HG02610 (cell line): Measurements from ENCODE around the gene GPR34.
"Not testable (repeated sequence)": the region's sequence is repeated elsewhere in the genome, so short reads cannot be mapped to it uniquely, and the experiment has no call there.

Experiments
- ATAC-seq: cut with Tn5 transposase; IDR thresholded peaks from one replicate; pipeline ENCODE4 v1.9.1; 2021; ENCODE audit warnings: mild to moderate bottlenecking, moderate library complexity; ENCODE audit not compliant: unreplicated experiment

Gene GPR34

DNA sequence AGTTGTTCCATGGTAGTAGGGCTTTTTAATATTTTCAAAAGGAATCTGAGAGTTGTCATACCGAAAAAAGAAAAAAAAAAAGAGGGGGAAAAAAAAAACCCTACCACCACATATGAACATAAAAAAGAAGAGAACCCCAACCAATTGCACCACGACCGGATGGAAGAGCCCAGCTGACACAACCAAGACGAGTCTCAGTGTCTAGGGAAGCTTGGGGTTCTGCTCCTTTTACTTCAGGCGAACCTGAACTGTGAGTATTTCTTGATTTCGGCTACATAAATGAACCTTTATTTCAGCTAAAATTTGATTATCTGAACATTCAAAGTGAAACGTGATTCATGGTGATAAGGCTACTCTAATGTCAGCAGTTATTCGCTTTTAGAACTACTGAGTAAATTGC, at the start of gene GPR34:
TSS of gene GPR34 (plus strand) at position 139 of the 400 bp plus-strand sequence. CDS start 6,661 bp downstream, outside the sequence.
- ATAC-seq, result no peak

DNA sequence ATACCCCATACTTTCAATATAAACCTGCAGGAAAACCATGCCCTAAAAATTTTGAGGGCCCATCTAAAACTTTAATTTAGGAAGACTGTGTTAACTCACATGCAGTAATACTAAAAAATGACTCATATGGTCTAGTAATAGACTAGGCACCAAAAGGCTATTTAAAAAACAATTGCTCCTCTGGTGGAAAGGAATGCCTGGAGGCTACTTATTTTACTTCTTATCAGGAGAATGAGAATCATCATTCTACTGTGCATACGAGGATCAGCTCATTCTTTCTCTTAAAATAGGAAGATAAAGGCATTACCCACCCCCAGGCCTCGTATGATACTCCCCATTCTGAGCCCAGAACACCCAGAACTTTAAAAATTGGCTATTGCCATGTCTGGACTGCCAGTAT, 42.6 kb upstream of the GPR34 start:
- ATAC-seq, result not testable (repeated sequence)

DNA sequence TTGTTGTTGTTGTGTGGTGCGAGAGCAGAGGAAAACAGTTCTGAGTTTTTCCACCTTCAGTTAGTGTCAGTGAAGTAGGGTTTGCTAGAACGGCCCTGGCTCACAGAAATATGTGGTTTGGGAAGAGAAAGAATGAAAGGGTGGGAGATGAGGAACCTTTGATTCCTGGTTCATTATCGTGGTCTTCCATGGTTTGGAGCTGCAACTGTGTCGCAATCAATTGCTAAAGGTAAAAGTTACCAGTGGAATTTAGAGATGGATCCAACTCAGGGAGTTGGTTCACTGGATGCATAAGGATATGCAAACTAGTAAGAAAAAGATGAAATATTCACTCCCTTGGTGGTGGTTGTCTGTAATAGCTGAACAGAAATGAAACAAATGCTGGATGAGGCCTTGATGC, 35.6 kb upstream of the GPR34 start:
- ATAC-seq, result no peak

GRCh38 chrX:41655101-41655500, 33.7 kb upstream of the GPR34 start:
- no peak for ATAC-seq

GRCh38 chrX:41655631-41656030, 33.1 kb upstream of the GPR34 start:
- ATAC-seq, result no peak

GRCh38 chrX:41661366-41662095, 27.2 kb upstream of the GPR34 start:
- no peak for ATAC-seq

DNA sequence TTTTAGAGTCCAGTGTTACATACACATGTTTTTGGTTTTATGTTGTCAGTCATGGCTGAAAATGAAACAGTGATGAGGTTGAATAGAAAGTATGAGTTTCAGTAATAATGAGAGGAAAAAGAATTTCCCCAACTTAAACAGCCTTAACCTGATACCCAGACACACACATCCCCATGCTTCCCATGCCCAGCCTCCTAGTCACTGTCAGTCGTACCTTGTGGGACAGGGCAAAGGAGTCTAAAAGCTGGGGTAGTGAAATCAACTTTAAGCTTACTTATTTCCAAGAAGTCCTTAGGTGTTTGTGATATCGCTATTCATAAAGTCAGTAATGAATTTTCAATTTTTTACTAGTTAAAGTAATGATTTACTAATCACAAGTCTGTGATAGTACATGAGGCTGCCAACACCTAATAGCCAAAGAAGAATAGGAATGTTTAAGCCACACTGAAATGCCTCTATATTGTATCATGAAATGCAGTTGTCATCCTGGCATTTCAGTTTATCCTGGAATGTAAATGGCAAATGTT, 24.3 kb upstream of the GPR34 start:
- ATAC-seq, result peak; percentile 89

- ATAC-seq, result no peak
Observed at GRCh38 chrX:41664908-41665307, 23.9 kb upstream of the GPR34 start.

GRCh38 chrX:41665686-41666085, 23.1 kb upstream of the GPR34 start:
- ATAC-seq, result no peak

GRCh38 chrX:41666251-41666650, 22.5 kb upstream of the GPR34 start:
- ATAC-seq, result no peak

GRCh38 chrX:41667631-41668030, 21.1 kb upstream of the GPR34 start:
- ATAC-seq, result no peak

DNA sequence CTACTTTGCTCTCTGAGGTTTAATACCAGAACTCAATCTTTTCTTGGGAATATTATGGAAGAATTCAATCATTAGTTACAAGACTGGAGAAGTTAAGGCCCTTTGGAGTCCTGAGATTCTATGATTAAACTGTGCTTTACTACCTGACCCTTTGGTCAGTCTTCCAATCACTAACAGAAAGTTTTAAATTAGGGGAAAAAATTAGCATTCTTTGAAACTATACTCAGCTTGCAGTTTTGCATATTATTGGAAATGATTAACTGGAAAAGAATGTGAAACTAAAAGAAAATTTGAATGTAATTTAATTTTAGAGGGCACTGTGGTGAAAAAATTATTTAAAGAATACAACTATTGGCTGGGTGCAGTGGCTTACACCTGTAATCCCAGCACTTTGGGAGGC, 18.7 kb upstream of the GPR34 start:
- ATAC-seq, result no peak

DNA sequence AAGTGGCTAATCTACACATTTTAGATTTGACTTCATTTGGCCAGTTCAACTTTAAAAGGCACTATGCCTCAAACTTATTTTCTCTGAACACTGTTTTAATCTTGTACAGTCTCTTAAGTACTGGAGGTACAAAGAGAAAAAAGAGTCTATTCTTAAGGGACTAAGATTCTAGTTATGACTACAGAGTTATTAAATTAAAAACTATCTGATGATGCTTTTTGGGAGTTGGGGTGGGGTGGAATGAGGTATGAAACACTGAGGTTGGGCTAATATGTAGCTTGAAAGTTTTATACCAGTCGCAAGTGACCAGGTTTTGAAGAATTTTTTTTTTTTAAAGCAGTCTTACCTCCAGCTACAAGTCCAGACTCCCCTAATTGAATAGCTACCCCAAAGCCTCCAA, 17.7 kb upstream of the GPR34 start:
- no peak for ATAC-seq

GRCh38 chrX:41672643-41673042, 16.1 kb upstream of the GPR34 start:
- no peak for ATAC-seq

DNA sequence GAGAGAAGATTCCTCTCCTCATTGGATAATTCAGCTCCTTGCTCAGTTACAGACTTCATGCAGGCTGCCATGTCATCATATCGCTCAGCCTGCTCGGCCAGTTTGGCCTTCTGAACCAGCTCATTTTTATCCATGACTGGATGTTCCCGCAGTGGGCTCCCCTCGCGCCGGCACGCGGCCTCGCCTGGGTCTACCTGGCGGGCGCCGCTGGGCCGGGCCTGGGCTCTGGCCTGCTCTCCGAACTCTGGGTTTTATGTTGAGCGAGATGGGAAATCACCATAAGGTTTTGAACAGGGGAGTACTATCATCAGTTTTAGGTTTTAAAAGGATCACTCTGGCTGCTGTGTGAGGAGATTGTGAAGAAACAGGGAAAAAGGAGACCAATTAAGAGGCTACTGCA, 12.4 kb upstream of the GPR34 start:
- ATAC-seq, result not testable (repeated sequence)

DNA sequence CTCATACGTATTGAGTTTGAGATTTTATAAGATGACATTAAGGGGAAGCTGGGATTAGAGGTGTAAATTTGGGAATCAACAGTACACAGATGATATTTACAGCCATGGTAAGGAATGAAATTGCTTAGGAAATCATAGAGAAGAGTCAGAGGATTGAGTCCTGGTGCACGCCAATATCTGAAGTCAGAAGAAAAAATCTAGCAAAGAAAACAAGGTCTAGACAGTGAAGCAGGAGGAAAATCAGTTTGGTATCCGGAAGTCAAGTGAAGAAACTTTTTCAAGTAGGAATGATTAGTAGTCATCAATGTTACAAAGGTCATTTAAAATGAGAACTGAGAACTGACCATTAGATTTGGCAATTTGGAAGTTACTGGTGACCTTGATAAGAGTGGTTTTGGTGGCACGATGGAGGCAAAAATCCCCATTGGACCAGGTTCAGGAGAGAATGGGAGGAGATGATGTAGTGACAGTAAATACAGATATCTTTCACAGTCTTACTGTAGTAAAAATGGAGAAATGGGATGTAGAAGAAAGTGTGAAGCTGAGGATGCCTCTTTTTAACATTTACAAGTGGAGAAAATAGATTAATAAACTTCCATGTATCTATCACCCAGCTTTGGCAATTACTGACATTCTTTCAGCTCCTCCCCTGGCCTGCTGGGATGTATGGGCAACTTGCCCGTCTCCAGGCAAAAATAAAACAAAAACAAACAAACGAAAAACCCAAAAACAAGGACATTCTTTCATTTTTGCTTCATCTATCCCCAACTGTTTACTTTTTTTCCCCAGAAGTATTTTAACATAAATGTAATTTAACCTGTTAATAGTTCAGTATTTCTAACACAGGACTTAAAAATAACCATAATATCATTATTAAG, 11.4 kb upstream of the GPR34 start:
- ATAC-seq, result no peak

DNA sequence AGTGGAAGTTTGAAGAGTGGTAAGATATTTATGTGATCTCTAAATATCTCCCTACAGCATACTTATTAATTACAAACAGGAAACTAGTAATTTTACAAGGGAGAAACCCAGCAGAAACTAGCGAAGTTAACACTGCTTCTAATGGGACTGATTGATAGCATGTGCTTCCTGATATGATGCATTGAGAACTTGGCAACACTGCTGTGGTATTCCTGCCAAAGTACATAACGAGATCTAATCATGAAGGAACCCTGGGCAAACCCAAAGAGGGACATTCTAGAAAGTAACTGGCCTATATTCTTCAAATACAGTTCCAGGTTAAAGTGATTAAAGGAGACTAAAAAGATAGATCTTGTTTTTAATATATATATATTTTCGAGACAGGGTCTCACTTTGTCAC, 4.6 kb upstream of the GPR34 start:
- no peak for ATAC-seq

GRCh38 chrX:41684940-41685339, 3.8 kb upstream of the GPR34 start:
- ATAC-seq, result no peak

DNA sequence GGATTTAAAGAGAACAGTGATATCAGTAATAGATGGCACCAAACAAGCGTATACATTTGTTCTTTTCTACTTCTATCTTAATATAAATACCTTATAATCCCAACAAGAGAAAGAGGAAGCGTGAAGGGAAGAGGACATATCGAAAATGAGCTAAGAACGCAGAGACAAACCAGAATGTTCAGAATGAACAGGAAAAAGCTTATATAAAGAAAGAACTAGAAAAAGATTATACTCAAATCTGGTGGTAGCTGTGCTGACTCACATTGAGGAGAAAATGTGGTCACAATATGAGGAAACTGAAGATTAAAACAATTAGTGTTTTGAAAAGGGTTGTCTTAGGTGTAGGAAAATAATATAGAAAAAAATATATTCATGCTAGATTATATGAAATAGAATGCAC, 2.0 kb upstream of the GPR34 start:
- ATAC-seq, result no peak

DNA sequence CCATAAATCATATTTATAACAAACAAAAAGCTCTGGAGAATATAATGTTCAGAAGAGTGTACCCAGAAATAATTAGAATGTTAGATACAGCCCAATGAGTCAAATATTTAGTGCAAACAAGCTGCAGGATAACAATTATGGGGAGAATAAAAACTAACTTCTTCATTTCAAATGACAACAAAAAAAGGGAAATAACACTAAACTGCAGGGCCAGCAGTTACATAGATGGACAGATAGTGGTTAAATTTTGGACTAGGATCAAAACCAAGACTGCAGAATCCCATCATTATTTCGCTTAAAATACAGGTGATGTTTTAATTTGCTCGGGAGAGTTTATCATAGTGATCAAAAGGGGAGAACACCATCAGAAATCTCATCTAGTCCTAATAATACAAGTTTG, 617 bp upstream of the GPR34 start:
- ATAC-seq, result no peak

GRCh38 chrX:41689711-41690110, 938 bp downstream of the GPR34 start:
- ATAC-seq, result no peak

DNA sequence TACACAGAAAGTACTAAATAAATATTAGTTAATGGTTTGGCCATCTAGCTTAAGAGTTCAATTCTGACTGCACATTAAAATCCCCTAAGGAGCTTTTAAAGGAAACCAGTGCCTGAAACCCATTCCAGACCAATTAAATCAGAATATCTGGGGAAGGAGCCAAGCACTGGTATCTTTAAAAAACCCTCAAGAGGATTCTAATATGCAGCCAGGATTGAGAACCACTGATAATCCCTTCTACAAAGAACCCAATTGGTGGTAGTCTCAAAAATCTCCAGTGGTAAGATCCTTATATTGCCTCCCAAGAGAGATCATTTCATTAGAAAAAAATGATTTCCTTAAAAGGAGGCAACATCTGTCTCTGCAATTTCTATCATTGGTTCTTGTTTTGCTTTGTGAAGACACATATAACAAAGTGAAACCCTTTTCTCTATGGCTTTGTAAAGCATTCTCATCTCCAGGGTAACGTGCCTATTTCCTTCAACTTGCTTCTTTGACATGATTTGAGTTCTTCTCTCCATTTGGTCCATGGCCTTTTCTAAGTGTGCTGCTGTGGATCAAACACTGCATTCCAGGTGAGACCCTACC, 3.5 kb downstream of the GPR34 start:
- ATAC-seq, result no peak
